Breast epithelium (tissue), 3 donors: ENCODE data around the gene HMCN1.

Experiments used
- POLR2A ChIP-seq: fragments of 450-650 bp; IDR thresholded peaks from one replicate; pipeline ENCODE4 v1.6.1; 2016; ENCODE audit warnings: antibody characterized with exemption, mild to moderate bottlenecking, moderate library complexity
- POLR2AphosphoS5 ChIP-seq, 3 donors: sonication (generic); formaldehyde crosslinking; IDR thresholded peaks; one replicate each; pipeline ENCODE4 v1.6.1; 2017; ENCODE audit warnings: antibody characterized with exemption in 3 of 3
- TF ChIP-seq, protein P1 (sequence below), 3 donors: fragments of 450-650 bp; IDR thresholded peaks; one replicate each; pipeline ENCODE4 v1.5.1; 2016 to 2017; ENCODE audit warnings: antibody characterized with exemption in 3 of 3, mild to moderate bottlenecking in 3 of 3, moderate library complexity in 3 of 3

DNA sequence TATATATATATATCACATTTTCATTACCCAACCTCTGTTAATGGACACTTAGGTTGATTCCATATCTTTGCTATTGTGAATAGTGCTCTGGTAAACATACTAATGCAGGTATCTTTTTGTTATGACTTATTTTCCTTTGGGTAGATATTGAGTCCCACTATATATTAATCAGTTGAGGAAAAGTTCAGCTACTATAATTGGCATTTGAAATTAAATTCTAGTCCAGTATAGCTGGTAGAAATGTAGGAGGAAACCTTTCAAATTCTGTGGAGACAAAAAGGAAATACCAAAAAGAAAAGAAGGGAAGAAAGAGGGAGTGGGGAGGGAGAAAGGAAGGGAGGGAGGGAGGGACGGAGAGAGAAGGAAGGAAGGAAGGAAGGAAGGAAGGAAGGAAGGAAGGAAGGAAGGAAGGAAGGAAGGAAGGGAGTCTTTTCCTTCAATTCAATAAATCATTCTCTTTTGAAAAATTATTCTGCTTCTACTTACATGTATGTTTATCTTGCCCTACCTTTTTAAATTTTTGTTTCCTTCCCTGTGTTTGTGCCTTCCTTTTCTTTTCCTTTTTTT lies 329.0 kb downstream of the HMCN1 start:
- TF ChIP-seq, protein P1, sequence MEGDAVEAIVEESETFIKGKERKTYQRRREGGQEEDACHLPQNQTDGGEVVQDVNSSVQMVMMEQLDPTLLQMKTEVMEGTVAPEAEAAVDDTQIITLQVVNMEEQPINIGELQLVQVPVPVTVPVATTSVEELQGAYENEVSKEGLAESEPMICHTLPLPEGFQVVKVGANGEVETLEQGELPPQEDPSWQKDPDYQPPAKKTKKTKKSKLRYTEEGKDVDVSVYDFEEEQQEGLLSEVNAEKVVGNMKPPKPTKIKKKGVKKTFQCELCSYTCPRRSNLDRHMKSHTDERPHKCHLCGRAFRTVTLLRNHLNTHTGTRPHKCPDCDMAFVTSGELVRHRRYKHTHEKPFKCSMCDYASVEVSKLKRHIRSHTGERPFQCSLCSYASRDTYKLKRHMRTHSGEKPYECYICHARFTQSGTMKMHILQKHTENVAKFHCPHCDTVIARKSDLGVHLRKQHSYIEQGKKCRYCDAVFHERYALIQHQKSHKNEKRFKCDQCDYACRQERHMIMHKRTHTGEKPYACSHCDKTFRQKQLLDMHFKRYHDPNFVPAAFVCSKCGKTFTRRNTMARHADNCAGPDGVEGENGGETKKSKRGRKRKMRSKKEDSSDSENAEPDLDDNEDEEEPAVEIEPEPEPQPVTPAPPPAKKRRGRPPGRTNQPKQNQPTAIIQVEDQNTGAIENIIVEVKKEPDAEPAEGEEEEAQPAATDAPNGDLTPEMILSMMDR (IDR thresholded peaks at IDR 0.05), result no peak
- TF ChIP-seq POLR2A (no peak), POLR2AphosphoS5 (IDR thresholded peaks at IDR 0.05) (no peak)
